Activated CD8-positive, alpha-beta memory T cell treated with anti-CD3 and anti-CD28 coated beads, Interleukin-2, amount 50 U/mL, for 24 hours (primary cell): Measurements from ENCODE around the gene ICA1L.

Experiments used
- DNase-seq: peaks from one replicate; pipeline ENCODE4 v3.0.0-alpha.2; 2020; ENCODE audit errors: extremely low read depth

The ICA1L gene

GRCh38 chr2:202743613-202744012, 128.0 kb downstream of the ICA1L start:
- DNase-seq: no peak

- DNase-seq: no peak
Observed at GRCh38 chr2:202736826-202737225, 134.7 kb downstream of the ICA1L start.

GRCh38 chr2:202726070-202726469, 145.5 kb downstream of the ICA1L start:
- no peak for DNase-seq

GRCh38 chr2:202723746-202724145, 147.8 kb downstream of the ICA1L start:
- no peak for DNase-seq
